NCI-H1048 (cell line): ENCODE results near the gene TAMALIN.
"Not testable (repeated sequence)": the region's sequence is repeated elsewhere in the genome, so short reads cannot be mapped to it uniquely, and the experiment has no call there.

Experiments
- DNase-seq: peaks from one replicate; lab custom pipeline; 2025; lab: John Stamatoyannopoulos, UW

TAMALIN gene

DNA sequence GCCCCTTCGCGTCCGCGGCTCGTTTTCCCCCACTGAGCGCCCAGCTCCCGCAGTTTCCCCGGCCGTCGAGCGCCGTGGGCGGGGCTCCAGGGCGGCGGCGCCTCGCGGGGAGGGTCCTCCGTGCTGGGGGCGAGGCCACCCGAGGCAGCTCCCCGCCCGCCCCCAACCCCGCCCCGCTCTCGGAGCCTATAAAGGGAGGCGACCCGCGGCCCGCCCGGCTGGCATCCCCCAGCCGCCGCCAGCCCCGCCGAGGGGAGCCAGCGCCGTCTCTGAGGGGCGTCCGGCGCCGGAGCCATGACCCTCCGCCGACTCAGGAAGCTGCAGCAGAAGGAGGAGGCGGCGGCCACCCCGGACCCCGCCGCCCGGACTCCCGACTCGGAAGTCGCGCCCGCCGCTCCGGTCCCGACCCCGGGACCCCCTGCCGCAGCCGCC lies at the start of gene TAMALIN:
TAMALIN (plus strand) TSS at position 221 of the 432 bp plus-strand sequence; CDS start at position 295, 74 bp downstream.
- peak; percentile 62 for DNase-seq

DNA sequence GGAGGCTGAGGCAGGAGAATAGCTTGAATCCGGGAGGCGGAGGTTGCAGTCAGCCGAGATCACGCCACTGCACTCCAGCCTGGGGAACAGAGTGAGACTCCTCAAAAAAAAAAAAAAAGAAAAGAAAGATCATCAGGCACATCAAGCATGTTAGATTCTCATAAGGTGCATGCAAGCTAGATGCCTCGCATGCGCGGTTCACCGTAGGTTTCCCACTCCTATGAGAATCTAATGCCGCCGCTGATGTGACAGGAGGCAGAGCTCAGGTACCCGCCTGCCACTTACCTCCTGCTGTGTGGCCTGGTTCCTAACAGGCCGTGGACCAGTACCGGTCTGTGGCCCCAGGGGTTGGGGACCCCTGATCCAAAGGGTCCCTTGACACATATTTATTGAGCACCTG lies 48.2 kb upstream of the TAMALIN start:
- DNase-seq, result no peak

GRCh38 chr12:51959211-51959610 lies 47.5 kb upstream of the TAMALIN start:
- no peak for DNase-seq

GRCh38 chr12:51959921-51960320 lies 46.8 kb upstream of the TAMALIN start:
- no peak for DNase-seq

GRCh38 chr12:51960488-51960887 lies 46.3 kb upstream of the TAMALIN start:
- no peak for DNase-seq

GRCh38 chr12:51960890-51961289 lies 45.9 kb upstream of the TAMALIN start:
- DNase-seq, result no peak

- no peak for DNase-seq
Measured at GRCh38 chr12:51961834-51962233, 44.9 kb upstream of the TAMALIN start.

DNA sequence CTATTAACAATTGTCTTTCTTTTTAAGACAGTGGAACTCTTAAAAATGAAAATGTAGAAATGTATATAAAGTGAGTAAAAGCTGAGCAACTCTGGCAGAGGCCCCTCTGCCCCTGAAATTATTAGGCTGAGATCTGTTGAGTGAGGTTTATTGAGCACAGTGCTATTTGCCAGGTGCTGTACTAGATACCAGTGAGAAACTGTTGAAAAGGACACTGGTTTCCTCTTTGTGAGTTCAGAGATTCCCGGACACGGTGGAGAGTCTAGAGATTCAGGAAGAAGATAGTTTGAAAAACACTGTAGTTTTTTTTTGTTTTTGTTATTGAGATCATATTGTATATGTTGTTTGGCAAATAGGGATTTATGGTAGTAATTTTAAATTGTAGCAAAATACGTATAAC lies 44.0 kb upstream of the TAMALIN start:
- DNase-seq, result no peak

DNA sequence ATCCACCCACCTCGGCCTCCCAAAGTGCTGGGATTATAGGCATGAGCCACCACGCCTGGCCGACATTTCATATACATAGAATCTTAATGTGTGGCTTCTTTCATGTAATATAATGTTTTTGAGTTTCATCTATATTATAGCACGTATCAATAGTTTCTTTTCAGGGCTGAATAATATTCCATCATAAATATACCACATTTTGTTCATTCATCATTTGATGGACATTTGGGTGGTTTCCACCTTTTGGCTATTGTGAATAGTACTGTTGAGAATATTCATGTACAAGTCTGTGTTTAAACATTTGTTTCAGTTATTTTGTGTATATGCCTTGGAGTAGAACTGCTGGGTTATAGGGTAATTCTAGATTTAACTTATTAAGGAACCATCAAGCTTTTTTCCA lies 43.3 kb upstream of the TAMALIN start:
- DNase-seq, result no peak

GRCh38 chr12:51969643-51970042 lies 37.1 kb upstream of the TAMALIN start:
- DNase-seq, result no peak

DNA sequence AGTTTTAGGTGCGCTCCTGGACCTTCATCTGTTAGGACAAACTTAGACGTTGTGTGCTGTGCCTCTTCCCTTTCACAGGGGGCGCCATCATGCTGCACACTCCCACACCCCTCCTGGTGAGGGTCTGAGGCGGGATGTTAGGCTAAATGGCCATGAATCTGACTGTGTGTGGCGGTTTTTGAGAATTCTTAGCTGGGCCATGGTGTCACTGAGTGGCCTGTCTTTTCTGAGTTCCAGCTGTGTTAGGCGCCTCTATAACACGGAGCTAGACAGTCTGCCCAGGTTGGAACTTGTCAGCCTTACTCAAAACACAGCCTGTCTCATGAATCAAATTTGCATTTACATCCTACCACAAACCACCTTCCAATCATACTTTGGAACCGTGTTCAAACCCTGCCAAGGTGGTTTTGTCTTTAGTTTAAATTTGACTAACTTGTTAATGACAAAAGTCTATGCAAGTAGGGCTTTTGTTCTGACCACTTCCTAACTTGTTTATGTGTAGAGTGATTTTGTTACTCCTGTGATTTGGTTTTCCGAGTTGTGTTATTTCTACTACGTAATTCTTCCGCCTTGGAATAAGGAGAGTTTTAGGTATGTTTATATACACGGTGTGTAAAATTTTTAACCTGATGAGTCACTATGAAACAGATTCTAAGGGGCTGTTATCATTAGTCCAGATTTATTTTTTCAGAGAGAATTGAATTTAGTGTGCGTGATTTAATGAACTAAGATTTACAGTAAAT lies 35.7 kb upstream of the TAMALIN start:
- no peak for DNase-seq

DNA sequence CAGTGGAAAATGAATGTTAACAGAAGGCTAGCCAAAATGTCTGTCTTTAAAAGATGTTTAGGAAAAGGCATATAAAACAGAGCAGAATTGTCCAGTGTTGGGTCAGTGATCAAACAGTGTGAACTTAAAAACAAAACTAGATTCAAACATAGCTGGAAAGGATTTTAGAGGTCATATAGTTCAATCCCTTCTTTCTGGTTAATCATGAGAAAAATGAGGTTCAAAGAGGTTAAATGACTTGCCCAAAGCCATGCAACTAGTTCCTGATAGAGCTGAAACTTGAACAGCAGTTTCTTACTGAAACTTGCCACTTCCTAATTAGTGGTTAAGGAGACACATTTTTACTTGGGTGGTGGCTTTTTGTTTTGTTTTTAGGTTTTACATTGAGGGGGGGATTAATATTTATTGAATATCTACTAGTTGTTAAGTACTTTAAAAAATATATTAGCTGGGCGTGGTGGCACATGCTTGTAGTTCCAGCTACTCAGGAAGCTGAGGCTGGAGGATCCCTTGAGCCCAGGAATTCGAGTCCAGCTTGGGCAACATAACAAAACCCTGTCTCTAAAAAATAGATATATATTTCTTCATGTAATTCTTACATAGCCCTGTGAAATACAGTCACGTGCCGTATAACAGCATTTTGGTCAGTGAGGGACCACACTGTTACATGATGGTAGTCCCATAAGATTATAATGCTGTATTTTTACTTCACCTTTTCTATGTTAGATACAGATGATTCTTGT lies 34.9 kb upstream of the TAMALIN start:
- DNase-seq, result no peak

DNA sequence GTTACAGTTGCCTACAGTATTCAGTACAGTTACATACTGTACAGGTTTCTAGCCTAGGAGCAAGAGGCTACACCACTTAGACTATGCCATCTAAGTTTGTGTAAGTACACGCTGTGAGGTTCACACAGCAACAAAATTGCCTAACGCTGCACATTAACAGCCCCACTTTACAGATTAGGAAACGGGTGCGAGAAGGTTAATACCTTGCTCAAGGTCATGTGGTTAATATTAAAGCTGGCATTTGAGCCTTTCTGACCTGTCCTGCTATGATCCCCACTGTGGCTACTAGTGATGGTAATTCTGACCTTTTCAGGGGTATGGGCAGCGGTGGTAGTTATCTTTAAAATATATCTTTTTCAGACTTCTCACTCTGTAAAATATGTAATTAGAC lies 34.3 kb upstream of the TAMALIN start:
- no peak for DNase-seq

- no peak for DNase-seq
Measured at GRCh38 chr12:51972849-51973273, 33.9 kb upstream of the TAMALIN start.

DNA sequence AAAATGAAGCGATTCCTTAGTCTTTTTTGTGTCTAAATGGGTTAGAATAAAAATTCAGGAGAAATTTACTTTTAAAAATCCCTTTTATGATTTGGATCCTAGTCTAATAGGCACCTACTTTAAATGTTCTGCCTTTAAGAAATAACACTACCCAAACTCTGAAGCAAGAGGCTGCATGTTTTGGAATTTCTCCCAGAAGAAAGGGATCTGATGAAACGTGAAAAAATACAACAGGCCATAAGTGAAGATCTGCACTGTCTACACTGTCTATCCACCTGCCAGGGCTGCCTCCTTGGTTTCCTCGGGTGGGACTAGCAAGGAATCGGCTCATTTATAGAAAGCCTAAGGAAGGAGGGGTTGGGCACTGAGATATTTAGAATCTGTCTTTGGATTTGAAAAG lies 33.2 kb upstream of the TAMALIN start:
- DNase-seq, result no peak

GRCh38 chr12:51974646-51975045 lies 32.1 kb upstream of the TAMALIN start:
- no peak for DNase-seq

DNA sequence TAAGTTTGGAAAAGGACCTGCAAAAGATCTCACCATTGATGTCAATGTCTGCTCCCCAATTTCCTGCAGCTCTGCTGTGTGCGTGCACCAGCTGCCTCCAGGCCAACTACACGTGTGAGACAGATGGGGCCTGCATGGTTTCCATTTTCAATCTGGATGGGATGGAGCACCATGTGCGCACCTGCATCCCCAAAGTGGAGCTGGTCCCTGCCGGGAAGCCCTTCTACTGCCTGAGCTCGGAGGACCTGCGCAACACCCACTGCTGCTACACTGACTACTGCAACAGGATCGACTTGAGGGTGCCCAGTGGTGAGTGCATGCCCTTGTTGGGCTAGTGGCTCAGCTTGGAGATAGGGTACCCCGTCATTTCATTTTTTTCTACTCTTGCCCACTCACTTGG lies 31.6 kb upstream of the TAMALIN start:
- no peak for DNase-seq

- no peak for DNase-seq
Measured at GRCh38 chr12:51976376-51977160, 30.2 kb upstream of the TAMALIN start.

GRCh38 chr12:51977320-51977753 lies 29.4 kb upstream of the TAMALIN start:
- DNase-seq, result no peak

DNA sequence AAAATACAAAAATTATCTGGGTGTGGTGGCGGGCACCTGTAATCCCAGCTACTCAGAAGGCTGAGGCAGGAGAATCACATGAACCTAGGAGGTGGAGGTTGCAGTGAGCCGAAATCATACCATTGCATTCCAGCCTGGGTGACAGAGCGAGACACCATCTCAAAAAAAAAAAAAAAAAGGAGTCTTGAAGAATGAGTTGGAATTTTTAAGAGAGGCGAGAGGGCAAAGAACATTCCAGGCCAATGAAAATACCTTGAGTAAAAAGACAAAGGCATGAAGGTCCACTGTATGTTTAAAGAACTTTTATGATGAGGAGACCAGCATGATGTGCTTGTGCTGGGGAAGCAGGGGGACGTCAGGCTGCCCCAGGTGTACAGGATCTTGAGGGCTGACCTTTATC lies 27.4 kb upstream of the TAMALIN start:
- not testable (repeated sequence) for DNase-seq

DNA sequence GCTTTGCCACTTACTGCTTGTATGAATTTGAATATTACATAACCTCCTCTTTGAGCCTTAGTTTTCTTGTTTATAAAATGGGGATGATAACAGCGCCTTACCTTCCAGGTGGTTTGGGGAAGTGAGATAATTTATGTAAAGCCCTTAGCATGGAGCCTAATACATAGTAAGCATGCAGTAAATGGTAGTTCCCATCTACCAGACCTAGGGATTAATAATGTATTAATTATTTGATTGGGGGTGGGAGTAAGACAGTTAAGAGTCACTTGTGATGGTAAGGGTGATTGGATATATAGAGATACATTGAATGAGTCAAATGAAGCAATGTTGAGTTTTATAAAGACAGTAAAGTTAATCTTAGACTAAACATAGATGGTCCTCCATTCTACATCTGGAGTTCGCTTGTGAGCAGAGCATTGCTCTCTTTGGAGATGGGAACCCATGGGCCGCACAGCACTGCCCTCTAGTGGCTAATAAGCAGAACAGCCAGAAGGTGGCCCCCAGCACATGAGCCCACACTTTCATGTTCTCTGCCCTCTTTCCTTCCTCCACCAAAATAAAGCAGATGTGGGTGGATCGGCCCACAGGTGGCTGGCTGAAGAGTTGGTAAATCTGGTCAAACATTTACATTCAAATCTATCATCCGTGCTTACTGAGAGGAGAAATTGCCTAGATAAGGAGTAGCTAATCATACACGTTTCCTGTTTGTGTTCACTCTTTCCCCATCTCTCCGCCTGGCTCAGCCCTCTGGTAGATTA lies 26.5 kb upstream of the TAMALIN start:
- DNase-seq, result peak; percentile 32

GRCh38 chr12:51980809-51981127 lies 26.0 kb upstream of the TAMALIN start:
- no peak for DNase-seq
